GM19023 (cell line): ENCODE measurements around the gene GIT2.

Experiments
- ATAC-seq: cut with Tn5 transposase; IDR thresholded peaks from one replicate; pipeline ENCODE4 v1.9.1; 2021; ENCODE audit warnings: mild to moderate bottlenecking, moderate library complexity; ENCODE audit not compliant: unreplicated experiment

The GIT2 gene

GRCh38 chr12:109982210-109982609 lies 14.0 kb downstream of the GIT2 start:
- no peak for ATAC-seq

- no peak for ATAC-seq
These were observed 14.9 kb downstream of the GIT2 start for GRCh38 chr12:109981311-109981710.

DNA sequence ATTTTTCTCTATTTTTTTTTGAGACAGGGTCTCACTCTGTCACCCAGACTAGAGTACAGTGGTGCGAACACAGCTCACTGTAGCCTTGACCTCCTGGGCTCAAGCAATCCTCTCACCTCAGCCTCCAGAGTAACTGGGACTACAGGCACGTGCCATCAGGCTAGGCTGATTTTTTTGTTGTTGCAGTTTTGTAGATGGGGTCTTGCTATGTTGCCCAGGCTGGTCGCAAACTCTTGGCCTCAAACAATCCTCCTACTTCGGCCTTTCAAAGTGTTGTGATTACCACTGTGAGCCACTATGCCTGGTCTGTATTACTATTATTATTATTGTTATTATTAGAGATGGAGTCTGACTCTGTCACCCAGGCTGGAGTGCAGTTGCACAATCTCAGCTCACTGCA lies 23.3 kb downstream of the GIT2 start:
- ATAC-seq: no peak

DNA sequence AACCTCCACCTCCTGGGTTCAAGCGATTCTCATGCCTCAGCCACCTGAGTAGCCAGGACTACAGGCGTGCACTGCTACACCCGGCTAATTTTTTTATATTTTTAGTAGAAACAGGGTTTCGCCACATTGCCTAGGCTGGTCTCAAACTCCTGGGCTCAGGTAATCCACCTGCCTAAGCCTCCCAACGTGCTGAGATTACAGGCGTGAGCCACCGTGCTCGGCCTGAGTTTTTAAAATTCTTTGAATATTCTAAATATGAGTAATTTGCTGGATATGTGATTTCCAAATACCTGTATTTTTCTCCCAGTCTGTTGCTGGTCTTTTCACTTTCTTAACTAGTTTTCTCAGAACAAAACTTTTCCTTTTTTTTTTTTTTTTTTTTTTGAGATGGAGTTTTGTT lies 27.4 kb downstream of the GIT2 start:
- ATAC-seq: no peak

GRCh38 chr12:109968032-109968420 lies 28.1 kb downstream of the GIT2 start:
- no peak for ATAC-seq

GRCh38 chr12:109967383-109968031 lies 28.7 kb downstream of the GIT2 start:
- ATAC-seq: no peak

DNA sequence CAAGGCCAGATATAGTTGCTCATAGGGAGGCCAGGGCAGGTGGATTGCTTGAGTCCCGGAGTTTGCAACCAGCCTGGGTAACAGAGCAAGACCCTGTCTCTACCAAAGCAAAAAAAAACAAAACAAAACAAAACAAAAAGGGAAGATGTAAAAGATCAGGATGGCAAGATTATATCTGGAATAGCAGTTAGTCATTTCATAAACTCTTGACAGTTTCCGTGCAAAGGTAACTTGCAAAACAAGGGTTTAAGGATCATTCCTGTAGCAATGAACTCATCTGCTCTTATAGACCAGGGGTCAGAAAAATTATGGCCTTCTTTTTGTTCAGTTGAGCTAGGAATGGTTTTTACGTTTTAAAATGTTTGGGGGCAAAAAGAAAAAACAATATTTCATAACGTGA lies 29.6 kb downstream of the GIT2 start:
- no peak for ATAC-seq

DNA sequence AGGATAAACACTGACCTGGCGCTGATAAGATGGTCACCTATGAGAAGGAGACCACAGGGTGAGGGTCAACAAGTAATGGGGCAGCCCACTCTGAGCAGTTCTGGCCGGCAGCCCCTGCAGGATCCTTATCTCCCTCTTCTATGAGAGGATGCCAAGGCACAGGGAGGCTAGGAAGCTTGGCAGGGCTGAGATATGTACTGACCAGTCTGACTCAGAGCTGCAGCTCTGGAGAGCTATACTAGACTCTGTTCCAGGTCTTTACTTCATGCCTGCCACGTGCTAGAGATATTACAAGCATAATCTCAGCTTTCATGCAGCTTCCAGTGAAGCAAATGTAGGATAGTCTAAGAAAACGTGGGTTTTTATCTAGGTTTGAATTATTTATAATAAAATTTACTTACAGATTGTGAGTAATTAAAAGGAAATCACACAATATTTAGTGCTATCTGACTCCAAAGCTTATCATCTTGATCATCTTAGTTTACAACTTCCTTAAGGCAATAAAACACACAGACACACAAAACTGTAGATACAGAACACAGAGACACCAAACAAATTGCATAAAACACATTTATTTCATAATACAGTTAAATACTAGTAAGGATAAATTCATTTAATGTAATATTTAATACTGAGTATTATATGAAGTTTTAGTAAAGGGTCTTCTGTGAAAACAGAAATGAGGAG lies 32.3 kb downstream of the GIT2 start:
- ATAC-seq: no peak

GRCh38 chr12:109963330-109963729 lies 32.8 kb downstream of the GIT2 start:
- no peak for ATAC-seq

- no peak for ATAC-seq
These were observed 33.8 kb downstream of the GIT2 start for GRCh38 chr12:109962398-109962797.

DNA sequence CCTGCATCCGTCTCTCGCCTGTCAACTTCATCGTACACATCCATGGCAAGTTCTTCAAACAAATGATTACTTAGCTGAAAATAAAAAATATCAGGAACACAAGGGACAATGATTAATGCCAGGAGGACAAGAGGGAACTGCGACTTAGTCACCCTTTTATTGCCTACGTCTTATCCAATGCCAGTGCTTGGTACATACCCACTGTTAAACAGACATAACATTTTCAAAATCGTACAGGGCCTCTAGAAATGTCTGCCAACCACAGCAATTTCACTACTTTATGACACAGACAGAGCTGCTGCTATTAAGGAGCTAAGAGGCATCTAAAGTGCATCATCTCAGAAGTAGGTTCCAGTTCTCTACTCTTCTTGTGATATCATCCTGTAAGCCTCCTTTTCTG lies 34.6 kb downstream of the GIT2 start:
- no peak for ATAC-seq

- ATAC-seq: no peak
These were observed 35.0 kb downstream of the GIT2 start for GRCh38 chr12:109961201-109961600.

- ATAC-seq: no peak
These were observed 36.6 kb downstream of the GIT2 start for GRCh38 chr12:109959411-109960093.

DNA sequence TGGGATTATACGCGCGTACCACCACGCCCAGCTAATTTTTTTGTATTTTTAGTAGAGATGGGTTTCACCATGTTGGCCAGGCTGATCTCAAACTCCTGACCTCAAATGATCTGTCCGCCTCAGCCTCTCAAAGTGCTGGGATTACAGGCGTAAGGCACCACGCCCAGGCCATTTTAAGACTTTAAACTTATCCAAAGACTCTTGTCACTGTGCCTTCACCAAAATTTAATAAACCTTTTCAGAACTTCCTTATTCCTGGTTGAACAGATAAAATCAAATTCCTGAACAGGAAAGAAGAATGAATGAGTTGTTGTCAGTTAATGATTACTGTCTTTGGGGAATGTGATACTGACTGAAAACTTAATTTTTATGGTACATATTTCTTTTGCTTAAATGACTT lies 37.8 kb downstream of the GIT2 start:
- ATAC-seq: no peak

DNA sequence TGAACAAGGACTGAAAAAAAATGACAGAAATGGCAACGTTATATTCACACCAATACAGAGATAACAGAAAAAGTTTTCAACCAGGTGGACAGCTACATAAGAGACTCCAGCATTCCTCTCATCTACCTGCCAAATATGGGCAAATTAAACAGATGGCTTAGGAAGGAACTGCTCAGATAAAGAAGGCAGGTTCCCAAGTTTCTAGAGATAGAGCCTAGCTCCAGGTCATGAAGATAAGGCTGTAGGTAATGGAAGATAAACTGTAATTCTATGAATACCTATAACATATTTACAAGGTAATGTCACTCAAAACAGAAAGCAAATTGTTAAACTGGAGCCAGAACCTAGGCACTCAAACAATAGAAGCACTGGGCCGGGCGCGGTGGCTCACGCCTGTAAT lies 42.5 kb downstream of the GIT2 start:
- ATAC-seq: no peak

GRCh38 chr12:109952873-109953272 lies 43.3 kb downstream of the GIT2 start:
- ATAC-seq: no peak

- ATAC-seq: no peak
These were observed 43.9 kb downstream of the GIT2 start for GRCh38 chr12:109952160-109952858.

DNA sequence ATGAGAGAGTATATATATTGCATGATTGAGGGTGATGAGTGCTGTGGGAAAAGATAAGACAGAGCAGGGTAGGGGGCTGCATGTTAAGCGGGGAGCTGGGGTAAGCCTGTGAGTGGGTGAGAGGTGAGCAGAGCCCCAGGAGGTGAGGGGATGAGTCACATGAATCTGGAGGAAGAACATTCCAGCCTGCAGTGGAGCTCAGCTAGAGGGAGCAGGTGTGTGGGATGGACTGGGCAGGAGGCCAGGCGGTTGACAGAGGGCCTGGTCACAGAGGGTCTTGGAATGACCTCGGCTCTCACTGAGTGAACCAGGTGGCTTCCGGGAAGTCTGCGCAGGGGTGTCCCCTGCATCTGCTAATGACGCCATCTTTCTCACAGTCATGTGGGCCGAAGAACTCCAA lies 44.4 kb downstream of the GIT2 start:
- ATAC-seq: no peak

DNA sequence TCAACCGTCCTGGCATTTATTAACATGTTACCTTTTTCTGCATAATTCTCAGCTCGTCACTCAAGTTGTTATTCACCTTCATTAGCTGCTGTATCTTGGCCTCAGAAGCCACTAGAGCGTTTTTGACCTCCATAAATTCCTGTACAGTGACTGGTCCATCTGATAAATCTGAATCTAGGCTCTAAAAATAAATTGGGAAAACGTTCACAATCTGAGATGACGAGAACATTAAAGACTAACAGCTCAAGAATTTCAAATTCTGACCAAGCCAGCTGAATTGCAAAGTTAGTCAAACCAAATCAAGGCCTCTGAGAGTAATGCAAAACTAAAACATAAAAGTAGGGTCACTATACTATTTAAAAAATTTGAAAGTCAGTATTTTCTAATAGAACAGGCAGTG lies 45.0 kb downstream of the GIT2 start:
- ATAC-seq: no peak

DNA sequence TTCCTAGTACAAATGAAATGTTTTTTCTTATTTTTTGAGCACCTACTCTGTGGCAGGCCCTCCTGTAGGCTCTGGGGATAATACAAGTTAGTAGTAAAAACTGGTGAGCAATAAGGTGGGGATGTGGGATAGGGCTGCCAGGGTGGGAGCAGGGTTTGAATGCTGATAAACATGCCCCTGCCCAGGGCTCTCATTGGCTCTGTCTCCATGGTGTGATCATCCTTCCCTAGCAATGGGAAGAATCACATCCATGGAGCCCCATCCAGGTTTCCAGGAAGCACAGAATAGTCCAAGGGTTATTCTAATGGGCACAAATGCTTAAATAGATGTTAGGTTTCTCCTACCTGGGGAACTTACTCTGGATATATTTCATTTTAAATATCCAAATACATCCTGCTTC lies 45.5 kb downstream of the GIT2 start:
- ATAC-seq: no peak

GRCh38 chr12:109949089-109949488 lies 47.1 kb downstream of the GIT2 start:
- no peak for ATAC-seq

DNA sequence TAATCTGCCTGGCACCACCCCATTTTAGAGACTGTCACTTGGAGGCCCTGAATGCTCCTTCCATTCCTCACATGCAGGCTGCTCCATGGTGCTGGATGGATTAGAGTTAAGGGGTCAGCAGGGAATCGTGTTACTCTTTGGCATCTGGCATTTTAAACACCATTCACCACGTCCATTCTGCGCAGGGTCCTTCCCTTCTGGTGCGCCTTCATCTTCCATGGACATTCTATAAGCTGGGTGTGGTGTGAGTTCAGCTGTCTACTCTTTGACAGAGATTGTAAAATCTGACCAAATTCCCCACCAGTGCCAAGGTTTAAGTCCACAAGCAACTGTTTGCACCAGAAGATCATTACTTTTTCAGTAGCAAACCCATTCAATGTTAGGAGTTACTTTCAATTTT lies 47.8 kb downstream of the GIT2 start:
- no peak for ATAC-seq
